ENCODE measurements around the gene LIMS4.
A peak's percentile ranks its signal among the peaks of the same experiment; 100 is the strongest.
"Not testable (repeated sequence)": the region's sequence is repeated elsewhere in the genome, so short reads cannot be mapped to it uniquely, and the experiment has no call there.

Gene LIMS4

DNA sequence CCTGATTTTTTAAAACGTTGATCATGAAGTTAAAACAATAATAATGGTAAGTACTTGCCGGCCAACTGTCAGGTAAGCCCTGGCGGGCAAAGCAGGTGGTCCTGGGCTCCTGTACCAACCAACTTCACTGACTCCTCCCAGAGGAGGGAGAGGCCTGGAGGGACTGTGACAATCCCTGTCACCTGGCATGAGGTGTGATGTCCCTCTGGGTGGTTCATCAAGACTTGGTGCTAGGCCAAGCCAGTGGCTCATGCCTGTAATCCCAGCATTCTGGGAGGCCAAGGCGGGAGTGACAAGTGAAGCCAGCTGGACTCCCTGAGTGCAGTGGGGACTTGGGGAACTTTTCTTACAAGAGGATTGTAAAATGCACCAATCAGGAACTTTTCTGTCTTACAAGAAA is 48.2 kb downstream of the LIMS4 start:
- peak in 1 of 2 donors; percentile 53 for DNase-seq
- H3K36me3 ChIP-seq; H3K4me1 ChIP-seq; H3K27ac ChIP-seq; H3K4me3 ChIP-seq; H3K9me3 ChIP-seq; H3K27me3 ChIP-seq; intact Hi-C loops (cut with DNase I; ENCODE audit: low total_unique reads): not testable (repeated sequence)

DNA sequence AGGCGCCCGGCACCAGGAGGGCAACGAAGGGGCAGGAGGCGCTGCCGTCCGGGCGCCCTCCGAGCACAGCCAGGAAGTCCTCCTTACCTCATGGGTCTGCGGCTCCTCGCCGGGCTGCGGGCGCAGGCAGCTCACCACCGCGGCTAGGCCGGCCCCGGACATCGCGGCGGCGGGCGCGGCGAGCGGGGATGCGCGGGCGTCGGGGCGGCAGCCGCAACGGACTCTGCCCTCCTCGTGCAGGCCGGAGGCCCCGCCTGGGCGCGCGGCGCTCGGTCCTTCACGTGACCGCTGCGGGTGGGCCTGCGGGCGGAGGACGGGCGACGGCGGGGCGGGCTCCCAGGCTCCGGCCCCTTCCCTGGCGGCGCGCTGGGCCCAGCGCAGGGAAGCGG is 49.0 kb downstream of the LIMS4 start:
- intact Hi-C loops (cut with DNase I; ENCODE audit: low total_unique reads); H3K27me3 ChIP-seq; H3K4me3 ChIP-seq; DNase-seq; H3K9me3 ChIP-seq; H3K4me1 ChIP-seq; H3K27ac ChIP-seq; H3K36me3 ChIP-seq: not testable (repeated sequence)

DNA sequence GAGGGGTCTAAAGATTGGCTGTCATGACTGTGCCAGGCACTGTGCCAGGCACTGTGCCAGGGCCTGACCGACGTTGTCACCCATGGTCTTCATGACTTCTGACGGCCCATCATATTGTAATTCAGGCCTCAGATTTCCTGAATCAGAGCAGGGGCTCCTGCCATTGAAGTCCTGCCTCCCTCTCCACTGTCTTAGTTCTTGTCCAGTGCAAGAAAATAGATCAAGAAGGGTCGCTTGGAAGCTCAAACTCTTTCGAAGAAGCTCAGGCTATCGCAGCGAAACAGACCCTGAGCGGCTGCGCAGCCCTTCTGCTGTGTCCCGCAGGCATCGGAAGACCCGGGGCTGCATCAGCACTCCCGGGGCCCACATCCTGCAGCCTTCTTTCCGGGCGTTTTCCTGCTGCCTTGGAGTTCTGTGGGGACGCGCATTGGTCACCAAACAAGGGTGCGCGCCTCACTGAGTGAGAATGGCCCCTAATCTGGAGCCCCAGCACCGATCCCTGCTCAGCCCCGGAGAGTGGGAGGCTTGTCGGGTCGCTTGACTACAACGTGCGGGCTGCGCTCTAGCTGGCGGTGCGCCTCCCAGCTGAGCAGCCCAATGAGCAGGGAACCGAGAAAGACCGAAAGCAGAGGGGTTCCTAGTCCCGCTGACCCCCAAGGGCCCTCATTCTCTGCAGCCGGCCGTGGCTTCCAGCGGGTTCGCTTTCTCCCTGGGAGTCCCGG is 49.6 kb downstream of the LIMS4 start:
- H3K27ac ChIP-seq; H3K27me3 ChIP-seq; H3K9me3 ChIP-seq; DNase-seq; H3K4me3 ChIP-seq; H3K4me1 ChIP-seq; H3K36me3 ChIP-seq; intact Hi-C loops (cut with DNase I; ENCODE audit: low total_unique reads): not testable (repeated sequence)

DNA sequence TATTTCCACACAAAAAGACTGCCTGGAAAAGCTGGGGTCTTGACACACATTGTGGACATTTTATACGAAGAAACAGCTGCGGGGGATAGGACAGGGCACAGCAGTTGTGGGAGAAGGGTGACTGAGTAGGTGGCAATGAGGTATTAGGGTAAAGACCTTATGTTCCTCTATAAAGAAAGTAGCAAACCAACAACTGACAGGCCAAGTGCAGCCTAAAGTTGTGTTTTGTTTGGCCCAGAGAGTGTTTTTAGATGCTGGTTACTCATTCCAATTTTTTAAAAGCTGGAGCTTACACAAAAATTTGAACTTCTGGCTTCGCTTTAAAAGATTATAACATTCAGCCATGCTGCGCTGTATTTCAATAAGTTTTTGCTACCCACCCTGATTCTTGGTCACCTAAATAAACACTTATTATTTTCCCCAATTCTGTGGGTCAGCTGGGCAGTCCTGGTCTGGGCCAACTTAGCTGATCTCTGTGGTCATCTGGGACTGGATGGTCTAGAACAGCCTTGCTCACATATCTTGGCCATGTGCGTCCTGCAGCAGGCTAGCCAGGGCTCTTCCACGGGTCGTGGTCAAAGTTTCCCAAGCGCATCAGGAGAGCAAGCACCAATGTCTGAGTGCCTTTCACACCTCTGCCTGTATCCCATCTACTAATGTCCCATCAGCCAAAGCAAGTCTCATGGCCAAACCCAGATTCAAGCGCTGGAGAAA is 51.8 kb downstream of the LIMS4 start:
- intact Hi-C loops (cut with DNase I; ENCODE audit: low total_unique reads); H3K9me3 ChIP-seq: not testable (repeated sequence)

DNA sequence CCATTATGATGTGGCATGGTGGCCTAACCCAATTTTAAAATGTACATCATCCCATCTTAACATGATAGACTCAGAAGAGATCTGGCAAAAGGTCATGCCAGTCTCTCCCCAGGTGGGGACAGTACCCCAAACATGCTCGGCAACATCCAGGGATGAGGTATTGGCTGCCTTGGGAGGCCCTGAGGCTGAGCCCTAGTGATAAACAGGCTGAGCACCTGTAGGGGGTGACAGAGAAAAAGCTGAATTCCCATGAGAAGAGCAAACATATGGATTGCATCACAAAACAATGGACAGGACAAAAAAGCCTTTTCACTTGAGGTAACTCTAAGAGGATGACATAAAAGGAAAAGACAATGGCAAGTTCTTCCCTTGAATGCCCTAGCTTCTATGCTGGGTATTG is 65.5 kb downstream of the LIMS4 start:
- H3K36me3 ChIP-seq; intact Hi-C loops (cut with DNase I; ENCODE audit: low total_unique reads): not testable (repeated sequence)

More for the DNA sequence above, 51.8 kb downstream of the LIMS4 start:
- not testable (repeated sequence) for H3K36me3 ChIP-seq, H3K4me3 ChIP-seq, DNase-seq, H3K4me1 ChIP-seq, H3K27me3 ChIP-seq, H3K27ac ChIP-seq

DNA sequence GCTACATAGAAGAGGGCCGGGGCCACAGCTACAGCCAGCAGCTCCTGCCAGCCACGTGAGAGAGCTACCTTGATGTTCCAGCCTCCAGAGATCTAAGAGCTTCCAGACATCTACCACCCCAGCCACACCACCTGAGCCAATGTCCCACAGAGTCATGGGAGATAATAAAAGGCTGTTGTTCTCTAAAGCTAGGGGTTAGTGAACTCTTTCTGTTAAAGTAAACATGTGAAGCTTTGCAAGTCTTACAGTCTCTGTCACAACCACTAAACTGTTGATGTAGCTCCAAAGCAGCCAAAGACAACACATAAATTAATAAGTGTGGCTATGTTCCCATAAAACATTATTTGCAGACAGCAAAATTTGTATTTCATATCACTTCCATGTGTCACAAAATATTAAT is 67.6 kb downstream of the LIMS4 start:
- H3K27me3 ChIP-seq; H3K36me3 ChIP-seq; H3K4me1 ChIP-seq; H3K27ac ChIP-seq; H3K9me3 ChIP-seq; intact Hi-C loops (cut with DNase I; ENCODE audit: low total_unique reads); DNase-seq; H3K4me3 ChIP-seq: not testable (repeated sequence)

More for the DNA sequence above, 65.5 kb downstream of the LIMS4 start:
- H3K9me3 ChIP-seq, H3K27me3 ChIP-seq, H3K4me3 ChIP-seq, H3K27ac ChIP-seq, H3K4me1 ChIP-seq, DNase-seq: not testable (repeated sequence)

DNA sequence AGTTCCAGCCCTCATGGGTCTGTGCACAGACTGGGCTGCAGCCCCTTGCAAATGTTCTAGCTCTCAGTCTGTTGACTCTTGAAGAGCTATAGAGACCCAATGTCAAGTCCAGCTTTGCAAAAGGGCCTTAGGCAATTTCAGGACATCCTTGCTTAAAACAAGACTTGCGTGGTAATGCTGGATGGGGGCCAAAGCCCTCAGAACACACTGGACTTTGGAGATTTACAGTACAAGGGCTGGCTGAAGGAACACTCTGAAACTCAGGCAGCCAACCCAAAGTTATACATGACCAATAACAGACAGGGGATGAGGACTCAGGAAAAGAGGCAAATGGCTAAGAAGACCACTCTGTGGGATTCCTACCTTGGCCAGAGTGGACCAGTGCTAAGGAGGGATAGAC is 68.4 kb downstream of the LIMS4 start:
- H3K27ac ChIP-seq; H3K4me1 ChIP-seq; H3K27me3 ChIP-seq; intact Hi-C loops (cut with DNase I; ENCODE audit: low total_unique reads); H3K36me3 ChIP-seq; H3K9me3 ChIP-seq; H3K4me3 ChIP-seq; DNase-seq: not testable (repeated sequence)

DNA sequence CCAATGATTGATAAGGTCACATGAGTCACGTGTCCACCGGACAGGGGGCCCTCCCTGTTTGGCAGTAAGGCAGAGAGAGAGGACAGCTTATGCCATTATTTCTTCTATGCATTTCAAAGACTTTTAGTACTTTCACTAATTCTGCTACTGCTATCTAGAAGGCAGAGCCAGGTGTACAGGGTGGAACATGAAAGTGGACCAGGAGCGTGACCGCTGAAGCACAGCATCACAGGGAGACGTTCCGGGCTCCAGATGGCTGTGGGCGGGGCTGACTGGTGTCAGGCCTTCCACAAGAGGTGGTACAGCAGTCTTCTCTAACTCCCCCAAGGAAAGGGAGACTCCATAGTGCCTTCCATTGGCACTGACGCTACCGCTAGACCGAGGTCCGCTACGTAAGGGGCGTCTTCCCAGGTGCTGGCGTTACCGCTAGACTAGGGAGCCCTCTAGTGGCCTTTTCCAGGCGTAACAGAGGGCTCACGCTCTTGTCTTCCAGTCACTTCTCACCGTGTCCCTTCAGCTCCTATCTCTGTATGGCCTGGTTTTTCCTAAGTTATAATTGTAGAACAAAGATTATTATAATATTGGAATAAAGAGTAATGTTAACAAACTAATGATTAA is 71.5 kb downstream of the LIMS4 start:
- intact Hi-C loops (cut with DNase I; ENCODE audit: low total_unique reads); H3K4me1 ChIP-seq; H3K27ac ChIP-seq; H3K36me3 ChIP-seq; DNase-seq; H3K4me3 ChIP-seq; H3K27me3 ChIP-seq; H3K9me3 ChIP-seq: not testable (repeated sequence)

DNA sequence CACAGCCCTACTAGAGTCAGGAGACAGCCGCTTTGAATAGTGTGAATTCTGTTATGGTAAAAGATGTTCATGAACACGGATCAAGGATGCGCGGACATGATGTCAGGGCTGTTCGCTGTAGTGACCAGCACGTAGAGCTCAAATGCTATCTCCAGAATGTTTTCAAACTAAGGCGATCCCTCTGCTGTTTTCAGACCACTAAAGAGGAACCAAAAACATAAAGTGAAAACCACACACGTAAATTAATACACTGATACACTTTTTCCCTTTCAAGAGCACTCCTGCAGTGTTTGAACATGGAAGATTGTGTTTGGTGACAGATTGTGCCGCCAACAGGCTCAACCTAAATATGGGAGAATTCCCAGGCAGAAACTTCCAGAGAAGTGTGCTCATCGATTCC is 73.2 kb downstream of the LIMS4 start:
- H3K27me3 ChIP-seq; H3K36me3 ChIP-seq; H3K27ac ChIP-seq; H3K9me3 ChIP-seq; H3K4me3 ChIP-seq; H3K4me1 ChIP-seq; DNase-seq; intact Hi-C loops (cut with DNase I; ENCODE audit: low total_unique reads): not testable (repeated sequence)

DNA sequence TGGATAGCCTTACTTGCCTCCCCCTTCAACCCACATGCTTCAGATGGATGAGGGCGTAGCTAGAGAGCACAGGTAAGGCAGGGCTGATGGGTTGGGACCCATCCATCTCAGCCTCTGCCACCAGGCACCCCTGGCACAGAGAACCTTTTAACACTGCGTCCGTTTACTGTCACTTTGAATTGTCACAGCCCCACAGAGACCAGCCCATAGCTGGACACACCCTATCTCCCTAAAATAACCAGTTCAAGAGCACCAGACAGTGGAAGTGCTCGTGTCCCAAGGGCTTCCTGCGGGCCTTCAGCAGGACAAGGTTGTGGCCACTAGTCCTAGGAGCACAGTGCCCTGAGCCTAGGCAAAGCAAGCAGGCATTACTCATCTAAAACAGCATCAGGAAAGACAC is 76.6 kb downstream of the LIMS4 start:
- H3K27me3 ChIP-seq; H3K9me3 ChIP-seq; intact Hi-C loops (cut with DNase I; ENCODE audit: low total_unique reads); H3K4me1 ChIP-seq; H3K27ac ChIP-seq; H3K36me3 ChIP-seq; H3K4me3 ChIP-seq; DNase-seq: not testable (repeated sequence)
